GM12874 (cell line): ENCODE measurements around the gene DCTN2.
A peak's percentile ranks its signal among the peaks of the same experiment; 100 is the strongest.

Source experiments
- CTCF ChIP-seq: IDR thresholded peaks from 2 replicates; pipeline ENCODE4 v1.5.1; 2011; ENCODE audit warnings: low read depth, mild to moderate bottlenecking, control low read depth, low read length, moderate library complexity; ENCODE audit not compliant: insufficient read depth

The DCTN2 gene

GRCh38 chr12:57586128-57586527, 39.1 kb upstream of the DCTN2 start:
- no peak for TF ChIP-seq CTCF

- no peak for TF ChIP-seq CTCF
These were observed 38.2 kb upstream of the DCTN2 start for GRCh38 chr12:57585156-57585555.

- no peak for TF ChIP-seq CTCF
These were observed 37.7 kb upstream of the DCTN2 start for GRCh38 chr12:57584690-57585089.

GRCh38 chr12:57584050-57584449, 37.1 kb upstream of the DCTN2 start:
- TF ChIP-seq CTCF = no peak

- TF ChIP-seq CTCF = peak; percentile 89
These were observed 36.2 kb upstream of the DCTN2 start for GRCh38 chr12:57583008-57583831.

GRCh38 chr12:57582440-57582839, 35.4 kb upstream of the DCTN2 start:
- TF ChIP-seq CTCF = no peak

GRCh38 chr12:57581802-57582201, 34.8 kb upstream of the DCTN2 start:
- TF ChIP-seq CTCF = no peak
